ENCODE measurements around the gene EPN3. TPM values are rescaled to one million over a fixed set of nuclear protein-coding genes. Genes with fewer than 3 reads are reported as not detected.

The EPN3 gene
- total and polyA plus RNA-seq, 2 experiments from 2014 or later, result 2.3 to 7.7 TPM

DNA sequence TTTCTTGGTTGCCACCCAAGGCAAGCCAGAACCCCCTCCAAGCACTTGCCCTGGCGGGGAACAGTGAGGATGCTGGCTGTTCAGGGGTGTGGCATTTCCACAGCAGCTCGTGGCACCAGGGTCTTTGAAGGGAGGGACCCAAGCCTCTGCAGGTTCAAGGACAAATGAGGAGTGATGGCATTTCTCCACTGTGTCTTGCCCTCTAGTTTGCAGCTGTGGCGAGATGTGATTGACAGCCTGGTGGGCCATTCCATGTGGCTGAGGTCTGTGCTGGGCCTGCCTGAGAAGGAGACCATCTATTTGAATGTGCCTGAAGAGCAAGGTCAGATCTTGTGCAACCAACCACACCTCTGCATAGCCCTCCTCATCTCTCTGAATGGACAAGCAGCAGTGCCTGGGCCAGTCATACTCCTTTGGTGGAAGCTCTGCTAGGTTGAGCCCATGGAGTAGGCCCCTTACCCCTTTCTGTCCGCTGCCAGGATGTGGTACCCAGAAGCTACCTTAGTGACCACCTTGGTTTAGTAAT, 4.5 kb upstream of the EPN3 start:
- no peak for TF ChIP-seq ZNF114 (CRISPR knock-in tag; IDR thresholded peaks at IDR 0.05)
- no peak for TF ChIP-seq EZH2phosphoT487 (IDR thresholded peaks at IDR 0.05; ENCODE audit: unreplicated experiment)
- TF ChIP-seq POLR2AphosphoS5 (IDR thresholded peaks at IDR 0.05; ENCODE audit: low read depth), result no peak
- no peak for TF ChIP-seq JUNB (IDR thresholded peaks at IDR 0.05; ENCODE audit: unreplicated experiment)
- TF ChIP-seq, protein P1, sequence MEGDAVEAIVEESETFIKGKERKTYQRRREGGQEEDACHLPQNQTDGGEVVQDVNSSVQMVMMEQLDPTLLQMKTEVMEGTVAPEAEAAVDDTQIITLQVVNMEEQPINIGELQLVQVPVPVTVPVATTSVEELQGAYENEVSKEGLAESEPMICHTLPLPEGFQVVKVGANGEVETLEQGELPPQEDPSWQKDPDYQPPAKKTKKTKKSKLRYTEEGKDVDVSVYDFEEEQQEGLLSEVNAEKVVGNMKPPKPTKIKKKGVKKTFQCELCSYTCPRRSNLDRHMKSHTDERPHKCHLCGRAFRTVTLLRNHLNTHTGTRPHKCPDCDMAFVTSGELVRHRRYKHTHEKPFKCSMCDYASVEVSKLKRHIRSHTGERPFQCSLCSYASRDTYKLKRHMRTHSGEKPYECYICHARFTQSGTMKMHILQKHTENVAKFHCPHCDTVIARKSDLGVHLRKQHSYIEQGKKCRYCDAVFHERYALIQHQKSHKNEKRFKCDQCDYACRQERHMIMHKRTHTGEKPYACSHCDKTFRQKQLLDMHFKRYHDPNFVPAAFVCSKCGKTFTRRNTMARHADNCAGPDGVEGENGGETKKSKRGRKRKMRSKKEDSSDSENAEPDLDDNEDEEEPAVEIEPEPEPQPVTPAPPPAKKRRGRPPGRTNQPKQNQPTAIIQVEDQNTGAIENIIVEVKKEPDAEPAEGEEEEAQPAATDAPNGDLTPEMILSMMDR (conservative IDR thresholded peaks at IDR 0.05; ENCODE audit: low read depth in 2 of 2), result no peak
- Histone ChIP-seq H3K4me3 (no peak overlapping the region), H4K20me1 (replicated peaks; ENCODE audit: insufficient read depth) (no peaks in the 10 kb centered on the region), H3K4me1 (ENCODE audit: insufficient read depth) (peaks cover 8% of the 10 kb centered on the region), H3K27me3 (ENCODE audit: insufficient read depth) (peaks cover 19% of the 10 kb centered on the region), H3K79me2 (replicated peaks; ENCODE audit: insufficient read depth) (no peaks in the 10 kb centered on the region), H3K27ac (ENCODE audit: low read depth) (no peak overlapping the region), H3K36me3 (ENCODE audit: insufficient read depth) (no peaks in the 10 kb centered on the region), H3K4me2 (no peak overlapping the region), H3F3A (replicated peaks; ENCODE audit: low read depth) (no peaks in the 10 kb centered on the region), H2AFZ (no peak overlapping the region), H3K9me2 (ENCODE audit: insufficient read depth) (peaks cover 3% of the 10 kb centered on the region; the same call in 1 of the 2 replicates)
- Mint-ChIP-seq H3K36me3 (ENCODE audit: low read depth) (no peaks in the 10 kb centered on the region; the same call in 2 of the 3 replicates), H3K9me3 (no peaks in the 10 kb centered on the region), H3K27me3 (ENCODE audit: insufficient read depth, low read depth, poor library complexity) (peaks cover 22% of the 10 kb centered on the region), H3K4me3 (no peak overlapping the region), H3K27ac (no peak overlapping the region), H3K4me1 (peaks cover 14% of the 10 kb centered on the region; the same call in 2 of the 3 replicates)
- no peak for DNase-seq (ENCODE audit: low spot score)
- no peak for ATAC-seq

- peaks cover 23% of the 10 kb centered on the region for H3K4me1 Mint-ChIP-seq
- Histone ChIP-seq H3K27me3 (ENCODE audit: insufficient read depth) (peaks cover 28% of the 10 kb centered on the region), H3F3A (replicated peaks; ENCODE audit: low read depth) (0 out of 2 replicates have a peak, but pooled peaks cover 4% of the 10 kb centered on the region), H3K4me1 (ENCODE audit: insufficient read depth) (peaks cover 12% of the 10 kb centered on the region), H3K9me2 (ENCODE audit: insufficient read depth) (peaks cover 3% of the 10 kb centered on the region; the same call in 1 of the 2 replicates), H3K4me3 (no peak overlapping the region), H3K27ac (ENCODE audit: low read depth) (no peak overlapping the region), H3K79me2 (replicated peaks; ENCODE audit: insufficient read depth) (no peaks in the 10 kb centered on the region), H3K4me2 (no peak overlapping the region), H4K20me1 (replicated peaks; ENCODE audit: insufficient read depth) (no peaks in the 10 kb centered on the region), H2AFZ (no peak overlapping the region), H3K36me3 (ENCODE audit: insufficient read depth) (no peaks in the 10 kb centered on the region)
- no peaks in the 10 kb centered on the region; the same call in 2 of the 3 replicates for H3K36me3 Mint-ChIP-seq (ENCODE audit: low read depth)
- no peak overlapping the region for H3K27ac Mint-ChIP-seq
- H3K4me3 Mint-ChIP-seq, result no peak overlapping the region
- no peaks in the 10 kb centered on the region; the same call in 2 of the 3 replicates for H3K9me3 Mint-ChIP-seq
- peaks cover 33% of the 10 kb centered on the region for H3K27me3 Mint-ChIP-seq (ENCODE audit: insufficient read depth, low read depth, poor library complexity)
- no peak for DNase-seq (ENCODE audit: low spot score)
- ATAC-seq, result no peak
- TF ChIP-seq ZNF114 (CRISPR knock-in tag; IDR thresholded peaks at IDR 0.05), result no peak
- no peak for TF ChIP-seq JUNB (IDR thresholded peaks at IDR 0.05; ENCODE audit: unreplicated experiment)
- no peak for TF ChIP-seq ETS1 (IDR thresholded peaks at IDR 0.05)
- TF ChIP-seq, protein P2, sequence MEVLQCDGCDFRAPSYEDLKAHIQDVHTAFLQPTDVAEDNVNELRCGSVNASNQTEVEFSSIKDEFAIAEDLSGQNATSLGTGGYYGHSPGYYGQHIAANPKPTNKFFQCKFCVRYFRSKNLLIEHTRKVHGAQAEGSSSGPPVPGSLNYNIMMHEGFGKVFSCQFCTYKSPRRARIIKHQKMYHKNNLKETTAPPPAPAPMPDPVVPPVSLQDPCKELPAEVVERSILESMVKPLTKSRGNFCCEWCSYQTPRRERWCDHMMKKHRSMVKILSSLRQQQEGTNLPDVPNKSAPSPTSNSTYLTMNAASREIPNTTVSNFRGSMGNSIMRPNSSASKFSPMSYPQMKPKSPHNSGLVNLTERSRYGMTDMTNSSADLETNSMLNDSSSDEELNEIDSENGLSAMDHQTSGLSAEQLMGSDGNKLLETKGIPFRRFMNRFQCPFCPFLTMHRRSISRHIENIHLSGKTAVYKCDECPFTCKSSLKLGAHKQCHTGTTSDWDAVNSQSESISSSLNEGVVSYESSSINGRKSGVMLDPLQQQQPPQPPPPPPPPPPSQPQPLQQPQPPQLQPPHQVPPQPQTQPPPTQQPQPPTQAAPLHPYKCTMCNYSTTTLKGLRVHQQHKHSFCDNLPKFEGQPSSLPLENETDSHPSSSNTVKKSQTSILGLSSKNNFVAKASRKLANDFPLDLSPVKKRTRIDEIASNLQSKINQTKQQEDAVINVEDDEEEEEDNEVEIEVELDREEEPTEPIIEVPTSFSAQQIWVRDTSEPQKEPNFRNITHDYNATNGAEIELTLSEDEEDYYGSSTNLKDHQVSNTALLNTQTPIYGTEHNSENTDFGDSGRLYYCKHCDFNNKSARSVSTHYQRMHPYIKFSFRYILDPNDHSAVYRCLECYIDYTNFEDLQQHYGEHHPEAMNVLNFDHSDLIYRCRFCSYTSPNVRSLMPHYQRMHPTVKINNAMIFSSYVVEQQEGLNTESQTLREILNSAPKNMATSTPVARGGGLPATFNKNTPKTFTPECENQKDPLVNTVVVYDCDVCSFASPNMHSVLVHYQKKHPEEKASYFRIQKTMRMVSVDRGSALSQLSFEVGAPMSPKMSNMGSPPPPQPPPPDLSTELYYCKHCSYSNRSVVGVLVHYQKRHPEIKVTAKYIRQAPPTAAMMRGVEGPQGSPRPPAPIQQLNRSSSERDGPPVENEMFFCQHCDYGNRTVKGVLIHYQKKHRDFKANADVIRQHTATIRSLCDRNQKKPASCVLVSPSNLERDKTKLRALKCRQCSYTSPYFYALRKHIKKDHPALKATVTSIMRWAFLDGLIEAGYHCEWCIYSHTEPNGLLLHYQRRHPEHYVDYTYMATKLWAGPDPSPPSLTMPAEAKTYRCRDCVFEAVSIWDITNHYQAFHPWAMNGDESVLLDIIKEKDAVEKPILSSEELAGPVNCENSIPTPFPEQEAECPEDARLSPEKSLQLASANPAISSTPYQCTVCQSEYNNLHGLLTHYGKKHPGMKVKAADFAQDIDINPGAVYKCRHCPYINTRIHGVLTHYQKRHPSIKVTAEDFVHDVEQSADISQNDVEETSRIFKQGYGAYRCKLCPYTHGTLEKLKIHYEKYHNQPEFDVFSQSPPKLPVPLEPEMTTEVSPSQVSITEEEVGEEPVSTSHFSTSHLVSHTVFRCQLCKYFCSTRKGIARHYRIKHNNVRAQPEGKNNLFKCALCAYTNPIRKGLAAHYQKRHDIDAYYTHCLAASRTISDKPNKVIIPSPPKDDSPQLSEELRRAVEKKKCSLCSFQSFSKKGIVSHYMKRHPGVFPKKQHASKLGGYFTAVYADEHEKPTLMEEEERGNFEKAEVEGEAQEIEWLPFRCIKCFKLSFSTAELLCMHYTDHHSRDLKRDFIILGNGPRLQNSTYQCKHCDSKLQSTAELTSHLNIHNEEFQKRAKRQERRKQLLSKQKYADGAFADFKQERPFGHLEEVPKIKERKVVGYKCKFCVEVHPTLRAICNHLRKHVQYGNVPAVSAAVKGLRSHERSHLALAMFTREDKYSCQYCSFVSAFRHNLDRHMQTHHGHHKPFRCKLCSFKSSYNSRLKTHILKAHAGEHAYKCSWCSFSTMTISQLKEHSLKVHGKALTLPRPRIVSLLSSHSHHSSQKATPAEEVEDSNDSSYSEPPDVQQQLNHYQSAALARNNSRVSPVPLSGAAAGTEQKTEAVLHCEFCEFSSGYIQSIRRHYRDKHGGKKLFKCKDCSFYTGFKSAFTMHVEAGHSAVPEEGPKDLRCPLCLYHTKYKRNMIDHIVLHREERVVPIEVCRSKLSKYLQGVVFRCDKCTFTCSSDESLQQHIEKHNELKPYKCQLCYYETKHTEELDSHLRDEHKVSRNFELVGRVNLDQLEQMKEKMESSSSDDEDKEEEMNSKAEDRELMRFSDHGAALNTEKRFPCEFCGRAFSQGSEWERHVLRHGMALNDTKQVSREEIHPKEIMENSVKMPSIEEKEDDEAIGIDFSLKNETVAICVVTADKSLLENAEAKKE (CRISPR knock-in tag; IDR thresholded peaks at IDR 0.05), result no peak
- TF ChIP-seq, protein P1 (conservative IDR thresholded peaks at IDR 0.05; ENCODE audit: low read depth in 2 of 2), result no peak
These were observed 2.7 kb upstream of the EPN3 start for GRCh38 chr17:50529849-50530248.
